ENCODE results near the gene TMEM240.
"Not testable (repeated sequence)": the region's sequence is repeated elsewhere in the genome, so short reads cannot be mapped to it uniquely, and the experiment has no call there.

GRCh38 chr1:1522536-1522935 lies 17.9 kb downstream of the TMEM240 start:
- not testable (repeated sequence) for TF ChIP-seq POLR2A, CTCF (IDR thresholded peaks at IDR 0.05)

Data from thyroid gland (tissue), 4 donors.